Caco-2 (cell line): Measurements from ENCODE around the gene TRMT2A. TPM values are rescaled to one million over a fixed set of nuclear protein-coding genes. Genes with fewer than 3 reads are reported as not detected.

Experiments
- BruUV-seq: library from RNA; stranded (reverse); fragments of 400-500 nt; replicated peaks from 2 replicates; lab custom pipeline; 2021; lab: Mats Ljungman, UMichigan
- CTCF ChIA-PET: fragments of 300-600 bp; sonication (Branson Sonifier 250); formaldehyde crosslinking; loops from one replicate; lab custom pipeline; 2022; ENCODE audit warnings: antibody characterized with exemption; lab: Charles Lee
- POLR2A ChIA-PET: fragments of 300-600 bp; sonication (Branson Sonifier 250); formaldehyde crosslinking; loops from one replicate; lab custom pipeline; 2022; ENCODE audit warnings: antibody characterized with exemption; lab: Charles Lee
- DNase-seq, 2 experiments: peaks; one replicate each; pipeline versions ENCODE4 v3.0.0 to v3.0.0-alpha.2; 2020 to 2022
- H3K27me3 ChIP-seq: replicated peaks from 2 replicates; pipeline ENCODE4 v1.6.0; 2011; ENCODE audit warnings: low read length; ENCODE audit not compliant: control insufficient read depth, insufficient read depth
- H3K36me3 ChIP-seq: 2 replicates; pipeline ENCODE4 v1.5.1; 2011; ENCODE audit warnings: low read length; ENCODE audit not compliant: control insufficient read depth, insufficient read depth
- H3K4me1 ChIP-seq: fragments of 250-450 bp; sonication (Bioruptor Pico); 2 replicates; pipeline ENCODE4 v1.5.1; 2020; ENCODE audit warnings: mild to moderate bottlenecking
- H3K4me3 ChIP-seq: 2 replicates; pipeline ENCODE4 v1.5.1; 2011; ENCODE audit warnings: low read depth, mild to moderate bottlenecking, control low read depth, low read length
- H3K9me3 ChIP-seq: fragments of 250-450 bp; sonication (Bioruptor Pico); 2 replicates; pipeline ENCODE4 v1.5.1; 2020; ENCODE audit warnings: mild to moderate bottlenecking, moderate library complexity
- H3K27ac Mint-ChIP-seq: one replicate; pipeline ENCODE4 v1.8.0; 2022; ENCODE audit warnings: mixed read lengths; ENCODE audit not compliant: unreplicated experiment
- H3K27me3 Mint-ChIP-seq: one replicate; pipeline ENCODE4 v1.8.0; 2022; ENCODE audit warnings: mixed read lengths; ENCODE audit not compliant: insufficient read depth, unreplicated experiment
- H3K36me3 Mint-ChIP-seq: one replicate; pipeline ENCODE4 v1.8.0; 2022; ENCODE audit warnings: mild to moderate bottlenecking, mixed read lengths; ENCODE audit not compliant: insufficient read depth, unreplicated experiment
- H3K4me1 Mint-ChIP-seq: one replicate; pipeline ENCODE4 v1.8.0; 2022; ENCODE audit warnings: low read depth, mixed read lengths; ENCODE audit not compliant: unreplicated experiment
- H3K4me3 Mint-ChIP-seq: one replicate; pipeline ENCODE4 v1.8.0; 2022; ENCODE audit warnings: mild to moderate bottlenecking, moderate library complexity, mixed read lengths; ENCODE audit not compliant: unreplicated experiment
- H3K9me3 Mint-ChIP-seq: one replicate; pipeline ENCODE4 v1.8.0; 2022; ENCODE audit warnings: mixed read lengths; ENCODE audit not compliant: unreplicated experiment
- CTCF ChIP-seq, 2 experiments: fragments of 200-600 bp in 1 of 2; IDR thresholded peaks; 1 replicate in 1 of 2; 2 replicates in 1 of 2; pipeline versions ENCODE4 v1.5.1 to v1.8.0; 2011 to 2022; ENCODE audit warnings: antibody characterized with exemption in 1 of 2, control low read depth in 1 of 2, inconsistent platforms in 1 of 2, low read depth in 1 of 2, low read length in 1 of 2, mild to moderate bottlenecking in 1 of 2, moderate library complexity in 1 of 2; ENCODE audit not compliant: insufficient read depth in 1 of 2, severe bottlenecking in 1 of 2, unreplicated experiment in 1 of 2
- intact Hi-C: fragments of 100-400 bp; cut with micrococcal nuclease; formaldehyde crosslinking; loops from one replicate; pipeline ENCODE4 v1.10.0; 2022; ENCODE audit not compliant: unreplicated experiment
- total RNA-seq: library from RNA; stranded (reverse); gene quantifications from 2 replicates; pipeline ENCODE4 v1.2.3, GENCODE V29; 2022

Gene TRMT2A
- total RNA-seq, 1 experiment from 2014 or later = 41.1 TPM

- ChIA-PET CTCF (interaction anchor here (0.6 to 0.7 kb wide), 3 partner anchors 18 to 145 kb away, joined by 3 to 10 read pairs (median 4); no protein-coding TSS in a partner anchor), POLR2A (no interaction called here)
- no peaks in the 10 kb centered on the region for H3K9me3 ChIP-seq
- H3K4me1 ChIP-seq = 0 out of 2 replicates have a peak, but pooled peaks cover 3% of the 10 kb centered on the region
- peaks cover 5% of the 10 kb centered on the region for H3K36me3 ChIP-seq
- H3K4me3 ChIP-seq = no peak overlapping the region
- H3K4me1 Mint-ChIP-seq = peaks cover 6% of the 10 kb centered on the region
- intact Hi-C loops = loop anchor here (10.0 kb wide), 1 partner anchor 146 kb away; no protein-coding TSS in a partner anchor
- DNase-seq = peak; percentile 40 to 58
- no peak overlapping the region for H3K4me3 Mint-ChIP-seq
- no peaks in the 10 kb centered on the region for H3K27me3 Mint-ChIP-seq
- H3K27me3 ChIP-seq = no peaks in the 10 kb centered on the region
- H3K27ac Mint-ChIP-seq = no peak overlapping the region
- TF ChIP-seq CTCF (IDR thresholded peaks at IDR 0.05; ENCODE audit: insufficient read depth in 1 of 2, low read depth in 1 of 2, low read length in 1 of 2, severe bottlenecking in 1 of 2, unreplicated experiment in 1 of 2) = peak; percentile 30 to 38
- no TSS peak for BruUV-seq
- H3K36me3 Mint-ChIP-seq = peaks cover 95% of the 10 kb centered on the region
- H3K9me3 Mint-ChIP-seq = no peaks in the 10 kb centered on the region
Measured at GRCh38 chr22:20111045-20111688, 5.9 kb downstream of the TRMT2A start.

GRCh38 chr22:20110359-20110985 is 6.6 kb downstream of the TRMT2A start:
- Histone ChIP-seq H3K27me3 (no peaks in the 10 kb centered on the region), H3K4me1 (no peaks in the 10 kb centered on the region), H3K36me3 (peaks cover 8% of the 10 kb centered on the region), H3K4me3 (no peak overlapping the region), H3K9me3 (no peaks in the 10 kb centered on the region)
- peaks cover 5% of the 10 kb centered on the region for H3K4me1 Mint-ChIP-seq
- no peak overlapping the region for H3K4me3 Mint-ChIP-seq
- H3K36me3 Mint-ChIP-seq = peaks cover 92% of the 10 kb centered on the region
- TSS peak; percentile 33 for BruUV-seq
- no peaks in the 10 kb centered on the region for H3K27me3 Mint-ChIP-seq
- ChIA-PET POLR2A (no interaction called here), CTCF (interaction anchor here (0.6 to 0.7 kb wide), 3 partner anchors 18 to 450 kb away, joined by 3 to 7 read pairs (median 4); no protein-coding TSS in a partner anchor)
- H3K27ac Mint-ChIP-seq = no peak overlapping the region
- no peak for TF ChIP-seq CTCF (IDR thresholded peaks at IDR 0.05; ENCODE audit: insufficient read depth in 1 of 2, low read depth in 1 of 2, low read length in 1 of 2, severe bottlenecking in 1 of 2, unreplicated experiment in 1 of 2)
- H3K9me3 Mint-ChIP-seq = no peaks in the 10 kb centered on the region
- no peak for DNase-seq
- intact Hi-C loops = loop anchor here (10.0 kb wide), 1 partner anchor 146 kb away; no protein-coding TSS in a partner anchor
